Measurements from ENCODE around the gene ADO. TPM values are rescaled to one million over a fixed set of nuclear protein-coding genes. Genes with fewer than 3 reads are reported as not detected.

The ADO gene
- total and polyA plus RNA-seq, 2 experiments from 2014 or later: 12.6 to 48.3 TPM

DNA sequence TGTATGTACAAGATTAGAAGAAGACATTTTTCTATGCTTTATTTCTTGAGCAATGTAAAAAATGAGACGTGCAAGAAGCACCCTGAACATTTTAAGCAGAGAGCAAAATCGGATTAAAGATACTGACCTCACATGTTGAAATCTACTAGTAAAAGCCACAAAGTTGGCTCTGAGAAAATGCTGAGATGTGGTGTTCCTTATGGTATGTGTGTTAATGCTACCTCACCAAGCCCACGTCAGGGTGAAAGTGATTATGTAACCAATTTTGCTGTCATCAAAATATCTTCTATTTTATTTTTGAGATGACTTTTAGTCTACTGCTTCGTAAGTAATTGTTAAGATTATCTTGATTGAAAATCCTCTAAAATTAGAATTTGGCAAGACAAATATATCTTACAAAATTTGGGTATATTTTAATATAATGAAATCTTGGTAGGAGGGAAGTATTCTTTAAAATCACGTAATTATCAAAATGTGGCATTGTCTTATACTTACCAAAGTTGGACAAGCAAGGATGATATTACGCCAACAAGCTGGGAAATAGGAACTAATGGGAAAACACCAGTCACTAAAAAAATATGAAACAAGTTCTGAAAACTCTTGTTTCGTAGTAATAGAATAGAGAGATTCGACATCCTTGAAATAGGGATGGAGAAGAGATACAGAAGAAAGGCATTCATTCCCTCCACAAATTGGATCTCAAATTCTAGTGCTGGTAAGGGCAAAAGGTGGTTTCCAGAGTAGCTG, 5.8 kb downstream of the ADO start (continued):
- TF ChIP-seq, protein P1, sequence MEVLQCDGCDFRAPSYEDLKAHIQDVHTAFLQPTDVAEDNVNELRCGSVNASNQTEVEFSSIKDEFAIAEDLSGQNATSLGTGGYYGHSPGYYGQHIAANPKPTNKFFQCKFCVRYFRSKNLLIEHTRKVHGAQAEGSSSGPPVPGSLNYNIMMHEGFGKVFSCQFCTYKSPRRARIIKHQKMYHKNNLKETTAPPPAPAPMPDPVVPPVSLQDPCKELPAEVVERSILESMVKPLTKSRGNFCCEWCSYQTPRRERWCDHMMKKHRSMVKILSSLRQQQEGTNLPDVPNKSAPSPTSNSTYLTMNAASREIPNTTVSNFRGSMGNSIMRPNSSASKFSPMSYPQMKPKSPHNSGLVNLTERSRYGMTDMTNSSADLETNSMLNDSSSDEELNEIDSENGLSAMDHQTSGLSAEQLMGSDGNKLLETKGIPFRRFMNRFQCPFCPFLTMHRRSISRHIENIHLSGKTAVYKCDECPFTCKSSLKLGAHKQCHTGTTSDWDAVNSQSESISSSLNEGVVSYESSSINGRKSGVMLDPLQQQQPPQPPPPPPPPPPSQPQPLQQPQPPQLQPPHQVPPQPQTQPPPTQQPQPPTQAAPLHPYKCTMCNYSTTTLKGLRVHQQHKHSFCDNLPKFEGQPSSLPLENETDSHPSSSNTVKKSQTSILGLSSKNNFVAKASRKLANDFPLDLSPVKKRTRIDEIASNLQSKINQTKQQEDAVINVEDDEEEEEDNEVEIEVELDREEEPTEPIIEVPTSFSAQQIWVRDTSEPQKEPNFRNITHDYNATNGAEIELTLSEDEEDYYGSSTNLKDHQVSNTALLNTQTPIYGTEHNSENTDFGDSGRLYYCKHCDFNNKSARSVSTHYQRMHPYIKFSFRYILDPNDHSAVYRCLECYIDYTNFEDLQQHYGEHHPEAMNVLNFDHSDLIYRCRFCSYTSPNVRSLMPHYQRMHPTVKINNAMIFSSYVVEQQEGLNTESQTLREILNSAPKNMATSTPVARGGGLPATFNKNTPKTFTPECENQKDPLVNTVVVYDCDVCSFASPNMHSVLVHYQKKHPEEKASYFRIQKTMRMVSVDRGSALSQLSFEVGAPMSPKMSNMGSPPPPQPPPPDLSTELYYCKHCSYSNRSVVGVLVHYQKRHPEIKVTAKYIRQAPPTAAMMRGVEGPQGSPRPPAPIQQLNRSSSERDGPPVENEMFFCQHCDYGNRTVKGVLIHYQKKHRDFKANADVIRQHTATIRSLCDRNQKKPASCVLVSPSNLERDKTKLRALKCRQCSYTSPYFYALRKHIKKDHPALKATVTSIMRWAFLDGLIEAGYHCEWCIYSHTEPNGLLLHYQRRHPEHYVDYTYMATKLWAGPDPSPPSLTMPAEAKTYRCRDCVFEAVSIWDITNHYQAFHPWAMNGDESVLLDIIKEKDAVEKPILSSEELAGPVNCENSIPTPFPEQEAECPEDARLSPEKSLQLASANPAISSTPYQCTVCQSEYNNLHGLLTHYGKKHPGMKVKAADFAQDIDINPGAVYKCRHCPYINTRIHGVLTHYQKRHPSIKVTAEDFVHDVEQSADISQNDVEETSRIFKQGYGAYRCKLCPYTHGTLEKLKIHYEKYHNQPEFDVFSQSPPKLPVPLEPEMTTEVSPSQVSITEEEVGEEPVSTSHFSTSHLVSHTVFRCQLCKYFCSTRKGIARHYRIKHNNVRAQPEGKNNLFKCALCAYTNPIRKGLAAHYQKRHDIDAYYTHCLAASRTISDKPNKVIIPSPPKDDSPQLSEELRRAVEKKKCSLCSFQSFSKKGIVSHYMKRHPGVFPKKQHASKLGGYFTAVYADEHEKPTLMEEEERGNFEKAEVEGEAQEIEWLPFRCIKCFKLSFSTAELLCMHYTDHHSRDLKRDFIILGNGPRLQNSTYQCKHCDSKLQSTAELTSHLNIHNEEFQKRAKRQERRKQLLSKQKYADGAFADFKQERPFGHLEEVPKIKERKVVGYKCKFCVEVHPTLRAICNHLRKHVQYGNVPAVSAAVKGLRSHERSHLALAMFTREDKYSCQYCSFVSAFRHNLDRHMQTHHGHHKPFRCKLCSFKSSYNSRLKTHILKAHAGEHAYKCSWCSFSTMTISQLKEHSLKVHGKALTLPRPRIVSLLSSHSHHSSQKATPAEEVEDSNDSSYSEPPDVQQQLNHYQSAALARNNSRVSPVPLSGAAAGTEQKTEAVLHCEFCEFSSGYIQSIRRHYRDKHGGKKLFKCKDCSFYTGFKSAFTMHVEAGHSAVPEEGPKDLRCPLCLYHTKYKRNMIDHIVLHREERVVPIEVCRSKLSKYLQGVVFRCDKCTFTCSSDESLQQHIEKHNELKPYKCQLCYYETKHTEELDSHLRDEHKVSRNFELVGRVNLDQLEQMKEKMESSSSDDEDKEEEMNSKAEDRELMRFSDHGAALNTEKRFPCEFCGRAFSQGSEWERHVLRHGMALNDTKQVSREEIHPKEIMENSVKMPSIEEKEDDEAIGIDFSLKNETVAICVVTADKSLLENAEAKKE (CRISPR knock-in tag; IDR thresholded peaks at IDR 0.05): no peak
- TF ChIP-seq JUNB (IDR thresholded peaks at IDR 0.05; ENCODE audit: unreplicated experiment) (no peak), ZNF114 (CRISPR knock-in tag; IDR thresholded peaks at IDR 0.05) (no peak), EZH2phosphoT487 (IDR thresholded peaks at IDR 0.05; ENCODE audit: unreplicated experiment) (no peak), NANOG (IDR thresholded peaks at IDR 0.05; ENCODE audit: borderline replicate concordance) (no peak)
- TF ChIP-seq, protein P2, sequence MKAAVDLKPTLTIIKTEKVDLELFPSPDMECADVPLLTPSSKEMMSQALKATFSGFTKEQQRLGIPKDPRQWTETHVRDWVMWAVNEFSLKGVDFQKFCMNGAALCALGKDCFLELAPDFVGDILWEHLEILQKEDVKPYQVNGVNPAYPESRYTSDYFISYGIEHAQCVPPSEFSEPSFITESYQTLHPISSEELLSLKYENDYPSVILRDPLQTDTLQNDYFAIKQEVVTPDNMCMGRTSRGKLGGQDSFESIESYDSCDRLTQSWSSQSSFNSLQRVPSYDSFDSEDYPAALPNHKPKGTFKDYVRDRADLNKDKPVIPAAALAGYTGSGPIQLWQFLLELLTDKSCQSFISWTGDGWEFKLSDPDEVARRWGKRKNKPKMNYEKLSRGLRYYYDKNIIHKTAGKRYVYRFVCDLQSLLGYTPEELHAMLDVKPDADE (IDR thresholded peaks at IDR 0.05): no peak

DNA sequence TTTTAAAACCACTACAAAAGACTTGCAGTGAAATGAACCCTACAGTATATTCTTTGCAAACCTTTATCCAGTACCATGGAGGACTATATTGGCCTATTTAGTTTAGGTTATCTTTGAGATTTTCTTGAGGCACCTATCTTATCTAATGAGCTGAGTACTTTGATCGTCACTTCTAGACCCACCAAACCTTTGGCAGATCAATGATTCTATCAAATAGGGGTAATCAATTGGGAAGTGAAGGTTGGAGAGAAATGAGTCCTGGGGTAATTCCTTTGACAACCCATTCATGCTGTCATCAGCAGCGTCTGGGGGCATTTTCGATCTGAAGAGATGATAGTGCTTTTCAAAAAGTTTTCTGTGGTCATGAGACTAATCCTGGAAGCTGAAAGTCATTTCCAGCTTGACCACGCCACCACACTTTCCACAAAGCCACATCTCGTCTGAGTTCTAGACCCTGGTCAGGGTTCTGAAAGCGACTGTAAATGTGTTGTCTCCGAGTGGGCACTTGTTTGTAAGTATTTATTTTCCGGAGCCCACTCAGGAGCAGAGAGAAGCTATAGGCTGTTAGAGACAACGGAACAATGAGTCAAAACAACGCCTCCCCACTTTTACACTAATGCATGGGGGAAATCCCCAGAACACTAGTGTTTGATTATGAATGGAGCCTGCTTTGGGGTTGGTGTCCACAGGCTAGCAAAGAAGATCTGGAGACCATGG, 6.8 kb downstream of the ADO start:
- no peak overlapping the region for H3K4me2 ChIP-seq
- no peaks in the 10 kb centered on the region for H3F3A ChIP-seq (replicated peaks; ENCODE audit: low read depth)
- Mint-ChIP-seq H3K27me3 (ENCODE audit: insufficient read depth, low read depth, poor library complexity) (peaks cover 35% of the 10 kb centered on the region), H3K4me3 (no peak overlapping the region), H3K9me3 (no peaks in the 10 kb centered on the region; the same call in 2 of the 3 replicates), H3K4me1 (peaks cover 30% of the 10 kb centered on the region), H3K27ac (no peak overlapping the region), H3K36me3 (ENCODE audit: low read depth) (peaks cover 11% of the 10 kb centered on the region; the same call in 2 of the 3 replicates)
- H3K4me1 ChIP-seq (ENCODE audit: insufficient read depth): peaks cover 12% of the 10 kb centered on the region
- peaks cover 32% of the 10 kb centered on the region for H3K79me2 ChIP-seq (replicated peaks; ENCODE audit: insufficient read depth)
- no peak overlapping the region for H3K27ac ChIP-seq (ENCODE audit: low read depth)
- H3K4me3 ChIP-seq: no peak overlapping the region
- H3K27me3 ChIP-seq (ENCODE audit: insufficient read depth): peaks cover 33% of the 10 kb centered on the region
- no peak overlapping the region for H2AFZ ChIP-seq
- no peak for ATAC-seq
- peaks cover 32% of the 10 kb centered on the region for H4K20me1 ChIP-seq (replicated peaks; ENCODE audit: insufficient read depth)
- DNase-seq (ENCODE audit: low spot score): no peak
- H3K36me3 ChIP-seq (ENCODE audit: insufficient read depth): peaks cover 7% of the 10 kb centered on the region; the same call in 1 of the 2 replicates
- no peaks in the 10 kb centered on the region for H3K9me2 ChIP-seq (ENCODE audit: insufficient read depth)
- TF ChIP-seq, protein P2 (IDR thresholded peaks at IDR 0.05): no peak
- no peak for TF ChIP-seq ZNF331 (CRISPR knock-in tag; IDR thresholded peaks at IDR 0.05; ENCODE audit: low read depth)
- TF ChIP-seq NANOG (IDR thresholded peaks at IDR 0.05; ENCODE audit: borderline replicate concordance): no peak
- TF ChIP-seq, protein P3, sequence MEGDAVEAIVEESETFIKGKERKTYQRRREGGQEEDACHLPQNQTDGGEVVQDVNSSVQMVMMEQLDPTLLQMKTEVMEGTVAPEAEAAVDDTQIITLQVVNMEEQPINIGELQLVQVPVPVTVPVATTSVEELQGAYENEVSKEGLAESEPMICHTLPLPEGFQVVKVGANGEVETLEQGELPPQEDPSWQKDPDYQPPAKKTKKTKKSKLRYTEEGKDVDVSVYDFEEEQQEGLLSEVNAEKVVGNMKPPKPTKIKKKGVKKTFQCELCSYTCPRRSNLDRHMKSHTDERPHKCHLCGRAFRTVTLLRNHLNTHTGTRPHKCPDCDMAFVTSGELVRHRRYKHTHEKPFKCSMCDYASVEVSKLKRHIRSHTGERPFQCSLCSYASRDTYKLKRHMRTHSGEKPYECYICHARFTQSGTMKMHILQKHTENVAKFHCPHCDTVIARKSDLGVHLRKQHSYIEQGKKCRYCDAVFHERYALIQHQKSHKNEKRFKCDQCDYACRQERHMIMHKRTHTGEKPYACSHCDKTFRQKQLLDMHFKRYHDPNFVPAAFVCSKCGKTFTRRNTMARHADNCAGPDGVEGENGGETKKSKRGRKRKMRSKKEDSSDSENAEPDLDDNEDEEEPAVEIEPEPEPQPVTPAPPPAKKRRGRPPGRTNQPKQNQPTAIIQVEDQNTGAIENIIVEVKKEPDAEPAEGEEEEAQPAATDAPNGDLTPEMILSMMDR (conservative IDR thresholded peaks at IDR 0.05; ENCODE audit: low read depth in 2 of 2): no peak
- no peak for TF ChIP-seq JUNB (IDR thresholded peaks at IDR 0.05; ENCODE audit: unreplicated experiment)
- no peak for TF ChIP-seq ZNF114 (CRISPR knock-in tag; IDR thresholded peaks at IDR 0.05)
- no peak for TF ChIP-seq STAT1 (IDR thresholded peaks at IDR 0.05; ENCODE audit: unreplicated experiment)
- no peak for TF ChIP-seq POLR2AphosphoS5 (IDR thresholded peaks at IDR 0.05; ENCODE audit: low read depth)
- TF ChIP-seq EZH2 (IDR thresholded peaks at IDR 0.05; ENCODE audit: low read depth, unreplicated experiment): no peak
- TF ChIP-seq CREB1 (CRISPR knock-in tag; IDR thresholded peaks at IDR 0.05; ENCODE audit: low read depth): no peak

Data from GM23338 (cell line).